Stimulated activated naive CD8-positive, alpha-beta T cell treated with anti-CD3 and anti-CD28 coated beads, Interleukin-15, amount 100 ng/mL, for 72 hours (primary cell): ENCODE measurements around the gene HS6ST3.

Source experiments
- ATAC-seq: fragments of 150-1000 bp; cut with Tn5 transposase; 2 replicates; pipeline ENCODE4 v1.10.0; 2021; ENCODE audit warnings: mild to moderate bottlenecking, moderate library complexity
- DNase-seq, 2 donors: peaks; one replicate each; pipeline ENCODE4 v3.0.0; 2021 to 2022
- H3K27ac Mint-ChIP-seq, 2 donors: one replicate each; pipeline ENCODE4 v1.8.0; 2022; ENCODE audit warnings: mild to moderate bottlenecking in 2 of 2, mixed read lengths in 2 of 2, moderate library complexity in 2 of 2
- H3K27me3 Mint-ChIP-seq: one replicate; pipeline ENCODE4 v1.8.0; 2022; ENCODE audit warnings: mixed read lengths
- H3K4me1 Mint-ChIP-seq: one replicate; pipeline ENCODE4 v1.8.0; 2022; ENCODE audit warnings: mild to moderate bottlenecking, mixed read lengths
- H3K4me3 Mint-ChIP-seq, 2 donors: one replicate each; pipeline ENCODE4 v1.8.0; 2022; ENCODE audit warnings: mild to moderate bottlenecking in 2 of 2, mixed read lengths in 2 of 2, moderate library complexity in 1 of 2
- H3K9me3 Mint-ChIP-seq, 2 donors: one replicate each; pipeline ENCODE4 v1.8.0; 2022; ENCODE audit warnings: mixed read lengths in 2 of 2

The HS6ST3 gene

GRCh38 chr13:96398486-96398885 is 308.6 kb downstream of the HS6ST3 start:
- Mint-ChIP-seq H3K4me1 (no peaks in the 10 kb centered on the region), H3K27me3 (no peaks in the 10 kb centered on the region), H3K27ac (no peak overlapping the region), H3K9me3 (peaks cover 0 to 11% of the 10 kb centered on the region in 2 donors), H3K4me3 (no peak overlapping the region)
- DNase-seq (no peak), ATAC-seq (no peak)

- Mint-ChIP-seq H3K27ac (no peak overlapping the region), H3K4me3 (no peak overlapping the region), H3K27me3 (no peaks in the 10 kb centered on the region), H3K4me1 (no peaks in the 10 kb centered on the region), H3K9me3 (peaks cover 0 to 6% of the 10 kb centered on the region in 2 donors)
- no peak for DNase-seq
- no peak for ATAC-seq
Observed at GRCh38 chr13:96403241-96403640, 313.3 kb downstream of the HS6ST3 start.

GRCh38 chr13:96403651-96404050 is 313.7 kb downstream of the HS6ST3 start:
- Mint-ChIP-seq H3K27ac (no peak overlapping the region), H3K27me3 (no peaks in the 10 kb centered on the region), H3K9me3 (peaks cover 0 to 6% of the 10 kb centered on the region in 2 donors), H3K4me3 (no peak overlapping the region), H3K4me1 (no peaks in the 10 kb centered on the region)
- ATAC-seq, result no peak
- DNase-seq, result no peak

GRCh38 chr13:96415831-96416385 is 326.0 kb downstream of the HS6ST3 start:
- DNase-seq (no peak), ATAC-seq (no peak)
- no peak overlapping the region for H3K27ac Mint-ChIP-seq
- H3K4me1 Mint-ChIP-seq, result no peaks in the 10 kb centered on the region
- H3K4me3 Mint-ChIP-seq, result no peak overlapping the region
- H3K9me3 Mint-ChIP-seq, result peaks cover 5 to 8% of the 10 kb centered on the region in 2 donors
- H3K27me3 Mint-ChIP-seq, result no peaks in the 10 kb centered on the region

GRCh38 chr13:96417939-96418685 is 328.2 kb downstream of the HS6ST3 start:
- H3K9me3 Mint-ChIP-seq, result no peaks in the 10 kb centered on the region
- ATAC-seq (no peak), DNase-seq (no peak)
- no peaks in the 10 kb centered on the region for H3K4me1 Mint-ChIP-seq
- no peak overlapping the region for H3K4me3 Mint-ChIP-seq
- no peaks in the 10 kb centered on the region for H3K27me3 Mint-ChIP-seq
- H3K27ac Mint-ChIP-seq, result no peak overlapping the region

GRCh38 chr13:96421314-96421713 is 331.4 kb downstream of the HS6ST3 start:
- no peak overlapping the region for H3K4me3 Mint-ChIP-seq
- no peak for DNase-seq
- no peaks in the 10 kb centered on the region for H3K27me3 Mint-ChIP-seq
- no peaks in the 10 kb centered on the region for H3K9me3 Mint-ChIP-seq
- no peak overlapping the region for H3K27ac Mint-ChIP-seq
- ATAC-seq, result no peak
- no peaks in the 10 kb centered on the region for H3K4me1 Mint-ChIP-seq

- no peaks in the 10 kb centered on the region for H3K27me3 Mint-ChIP-seq
- no peak for DNase-seq
- no peaks in the 10 kb centered on the region for H3K4me1 Mint-ChIP-seq
- no peak for ATAC-seq
- no peak overlapping the region for H3K27ac Mint-ChIP-seq
- no peaks in the 10 kb centered on the region for H3K9me3 Mint-ChIP-seq
- H3K4me3 Mint-ChIP-seq, result no peak overlapping the region
Observed at GRCh38 chr13:96422002-96422401, 332.1 kb downstream of the HS6ST3 start.

- H3K4me3 Mint-ChIP-seq, result no peak overlapping the region
- H3K9me3 Mint-ChIP-seq, result peaks cover 5 to 12% of the 10 kb centered on the region in 2 donors
- no peaks in the 10 kb centered on the region for H3K27me3 Mint-ChIP-seq
- ATAC-seq, result no peak
- no peaks in the 10 kb centered on the region for H3K4me1 Mint-ChIP-seq
- H3K27ac Mint-ChIP-seq, result no peak overlapping the region
- DNase-seq, result no peak
Observed at GRCh38 chr13:96426167-96426566, 336.3 kb downstream of the HS6ST3 start.

GRCh38 chr13:96428911-96429310 is 339.0 kb downstream of the HS6ST3 start:
- ATAC-seq (no peak), DNase-seq (no peak)
- Mint-ChIP-seq H3K27me3 (no peaks in the 10 kb centered on the region), H3K27ac (no peak overlapping the region), H3K4me3 (no peak overlapping the region), H3K9me3 (peaks cover 17 to 18% of the 10 kb centered on the region in 2 donors), H3K4me1 (no peaks in the 10 kb centered on the region)

GRCh38 chr13:96431044-96431581 is 341.2 kb downstream of the HS6ST3 start:
- H3K4me1 Mint-ChIP-seq, result no peaks in the 10 kb centered on the region
- ATAC-seq, result no peak
- H3K27me3 Mint-ChIP-seq, result no peaks in the 10 kb centered on the region
- peaks cover 18 to 22% of the 10 kb centered on the region in 2 donors for H3K9me3 Mint-ChIP-seq
- no peak overlapping the region for H3K27ac Mint-ChIP-seq
- no peak for DNase-seq
- H3K4me3 Mint-ChIP-seq, result no peak overlapping the region

- peaks cover 4 to 14% of the 10 kb centered on the region in 2 donors for H3K9me3 Mint-ChIP-seq
- H3K27me3 Mint-ChIP-seq, result no peaks in the 10 kb centered on the region
- no peak overlapping the region for H3K4me3 Mint-ChIP-seq
- no peak for ATAC-seq
- DNase-seq, result no peak
- H3K27ac Mint-ChIP-seq, result no peak overlapping the region
- H3K4me1 Mint-ChIP-seq, result no peaks in the 10 kb centered on the region
Observed at GRCh38 chr13:96444676-96445075, 354.8 kb downstream of the HS6ST3 start.

- Mint-ChIP-seq H3K9me3 (peaks cover 0 to under 1% of the 10 kb centered on the region in 2 donors), H3K27me3 (no peaks in the 10 kb centered on the region), H3K27ac (no peak overlapping the region), H3K4me3 (no peak overlapping the region), H3K4me1 (no peaks in the 10 kb centered on the region)
- ATAC-seq, result no peak
- no peak for DNase-seq
Observed at GRCh38 chr13:96449920-96450319, 360.0 kb downstream of the HS6ST3 start.

GRCh38 chr13:96450326-96451020 is 360.6 kb downstream of the HS6ST3 start:
- Mint-ChIP-seq H3K9me3 (no peaks in the 10 kb centered on the region), H3K27me3 (no peaks in the 10 kb centered on the region), H3K27ac (no peak overlapping the region), H3K4me1 (no peaks in the 10 kb centered on the region), H3K4me3 (no peak overlapping the region)
- no peak for DNase-seq
- ATAC-seq, result no peak

- no peaks in the 10 kb centered on the region for H3K27me3 Mint-ChIP-seq
- no peaks in the 10 kb centered on the region for H3K9me3 Mint-ChIP-seq
- no peak overlapping the region for H3K4me3 Mint-ChIP-seq
- DNase-seq, result no peak
- no peak overlapping the region for H3K27ac Mint-ChIP-seq
- no peak for ATAC-seq
- H3K4me1 Mint-ChIP-seq, result no peaks in the 10 kb centered on the region
Observed at GRCh38 chr13:96454466-96454865, 364.6 kb downstream of the HS6ST3 start.

GRCh38 chr13:96460609-96461008 is 370.7 kb downstream of the HS6ST3 start:
- no peak overlapping the region for H3K4me3 Mint-ChIP-seq
- no peaks in the 10 kb centered on the region for H3K27me3 Mint-ChIP-seq
- DNase-seq (no peak), ATAC-seq (no peak)
- no peak overlapping the region for H3K27ac Mint-ChIP-seq
- H3K4me1 Mint-ChIP-seq, result no peaks in the 10 kb centered on the region
- peaks cover 0 to 6% of the 10 kb centered on the region in 2 donors for H3K9me3 Mint-ChIP-seq
